ENCODE measurements around the gene ERN1. TPM values are rescaled to one million over a fixed set of nuclear protein-coding genes. Genes with fewer than 3 reads are reported as not detected.

The ERN1 gene
- total and polyA plus RNA-seq, 2 donors (not counting 3 experiments of a cell fraction or from before 2014, with no cell fraction given): 9.1 to 21.5 TPM

DNA sequence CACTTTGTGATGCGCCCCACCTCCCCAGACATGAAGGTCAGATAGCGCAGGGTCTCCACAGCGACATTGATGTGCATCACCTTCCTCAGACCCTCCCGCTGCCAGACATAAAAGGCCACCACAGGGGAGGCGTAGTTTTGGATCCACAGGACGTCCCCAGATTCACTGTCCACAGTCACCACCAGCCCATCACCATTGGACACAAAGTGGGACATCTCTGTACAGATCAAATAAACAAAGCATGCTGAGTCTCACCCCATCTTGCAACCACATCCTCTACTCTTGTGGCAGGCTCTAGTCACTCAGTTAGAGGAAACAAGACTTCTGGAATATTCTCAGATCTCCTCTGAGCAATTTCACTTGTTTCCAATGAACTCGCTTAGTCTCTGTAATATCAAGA is 63.2 kb downstream of the ERN1 start:
- FAIRE-seq (peak; percentile 42), DNase-seq (ENCODE audit: low read depth, low spot score) (no peak)
- POLR2A ChIA-PET: no interaction called here
- dilution Hi-C loops (cut with MboI; ENCODE audit: extremely low pct_ligation_motif_present, low sequenced_read_pairs) (no loop called here), intact Hi-C loops (cut with micrococcal nuclease) (loop anchor here (10.0 kb wide), 1 partner anchor 218 kb away; no protein-coding TSS in a partner anchor)
- Histone ChIP-seq H3K4me3 (replicated peaks in 1 of 3; ENCODE audit: insufficient read depth in 1 of 3, low read depth in 1 of 3, low read length in 3 of 3) (no peak overlapping the region), H3K9me1 (replicated peaks; ENCODE audit: control insufficient read depth, extremely low read depth, insufficient read depth, low read length) (no peaks in the 10 kb centered on the region), H3K4me2 (ENCODE audit: insufficient read depth, low read length) (no peak overlapping the region), H3K36me3 (ENCODE audit: control insufficient read depth in 2 of 2, extremely low read depth in 1 of 2, insufficient read depth in 2 of 2, low read length in 2 of 2) (peaks cover 1 to 32% of the 10 kb centered on the region in 2 experiments), H3K9ac (replicated peaks; ENCODE audit: extremely low read depth, insufficient read depth, low read length) (no peak overlapping the region), H3K4me1 (ENCODE audit: control insufficient read depth, extremely low read depth, insufficient read depth, low read length) (peaks cover 3% of the 10 kb centered on the region), H3K9me3 (replicated peaks; ENCODE audit: control insufficient read depth, insufficient read depth, low read length) (no peaks in the 10 kb centered on the region), H4K20me1 (replicated peaks; ENCODE audit: control insufficient read depth, extremely low read depth, insufficient read depth, low read length) (no peaks in the 10 kb centered on the region), H3K27me3 (ENCODE audit: control insufficient read depth in 2 of 2, insufficient read depth in 2 of 2, low read length in 2 of 2) (no peaks in the 10 kb centered on the region), H3K79me2 (ENCODE audit: control insufficient read depth, insufficient read depth, low read length) (no peaks in the 10 kb centered on the region), H3K27ac (ENCODE audit: insufficient read depth, low read depth, low read length) (no peak overlapping the region), H2AFZ (ENCODE audit: low read depth, low read length) (no peak overlapping the region)
- CTCF ChIA-PET: interaction anchor here (1.1 to 7.3 kb wide), 2 partner anchors 66 to 224 kb away, joined by 3 to 234 read pairs; partner anchors contain the start of gene ERN1
- BruUV-seq (replicated peaks): no TSS peak
- TF ChIP-seq EZH2 (IDR thresholded peaks at IDR 0.05; ENCODE audit: borderline replicate concordance, low read depth, low read length, severe bottlenecking) (no peak), GATA2 (IDR thresholded peaks at IDR 0.05; ENCODE audit: insufficient read depth, insufficient read length, low read depth, low read length) (no peak), MYC (IDR thresholded peaks at IDR 0.05; ENCODE audit: low read depth, low read length) (no peak), FOS (IDR thresholded peaks at IDR 0.05; ENCODE audit: borderline replicate concordance, insufficient read depth, low read length) (no peak), JUN (IDR thresholded peaks at IDR 0.05; ENCODE audit: borderline replicate concordance, insufficient read depth, insufficient read length, low read depth) (no peak), POLR2AphosphoS5 (IDR thresholded peaks at IDR 0.05; ENCODE audit: insufficient read depth, low read depth, low read length) (no peak), POLR2A (IDR thresholded peaks at IDR 0.05; ENCODE audit: low read depth, low read length) (no peak)
- TF ChIP-seq, protein P1, sequence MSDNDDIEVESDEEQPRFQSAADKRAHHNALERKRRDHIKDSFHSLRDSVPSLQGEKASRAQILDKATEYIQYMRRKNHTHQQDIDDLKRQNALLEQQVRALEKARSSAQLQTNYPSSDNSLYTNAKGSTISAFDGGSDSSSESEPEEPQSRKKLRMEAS (IDR thresholded peaks at IDR 0.05; ENCODE audit: insufficient read depth, insufficient read length): no peak
- TF ChIP-seq, protein P2, sequence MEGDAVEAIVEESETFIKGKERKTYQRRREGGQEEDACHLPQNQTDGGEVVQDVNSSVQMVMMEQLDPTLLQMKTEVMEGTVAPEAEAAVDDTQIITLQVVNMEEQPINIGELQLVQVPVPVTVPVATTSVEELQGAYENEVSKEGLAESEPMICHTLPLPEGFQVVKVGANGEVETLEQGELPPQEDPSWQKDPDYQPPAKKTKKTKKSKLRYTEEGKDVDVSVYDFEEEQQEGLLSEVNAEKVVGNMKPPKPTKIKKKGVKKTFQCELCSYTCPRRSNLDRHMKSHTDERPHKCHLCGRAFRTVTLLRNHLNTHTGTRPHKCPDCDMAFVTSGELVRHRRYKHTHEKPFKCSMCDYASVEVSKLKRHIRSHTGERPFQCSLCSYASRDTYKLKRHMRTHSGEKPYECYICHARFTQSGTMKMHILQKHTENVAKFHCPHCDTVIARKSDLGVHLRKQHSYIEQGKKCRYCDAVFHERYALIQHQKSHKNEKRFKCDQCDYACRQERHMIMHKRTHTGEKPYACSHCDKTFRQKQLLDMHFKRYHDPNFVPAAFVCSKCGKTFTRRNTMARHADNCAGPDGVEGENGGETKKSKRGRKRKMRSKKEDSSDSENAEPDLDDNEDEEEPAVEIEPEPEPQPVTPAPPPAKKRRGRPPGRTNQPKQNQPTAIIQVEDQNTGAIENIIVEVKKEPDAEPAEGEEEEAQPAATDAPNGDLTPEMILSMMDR (IDR thresholded peaks at IDR 0.05; ENCODE audit: extremely low read depth in 1 of 2, insufficient read depth in 1 of 2, low read depth in 1 of 2, low read length in 2 of 2): no peak
